HEK293 (cell line): Measurements from ENCODE around the gene MGAT4D.

Experiments
- ATF2 ChIP-seq: fragments of 450-650 bp; formaldehyde crosslinking; IDR thresholded peaks from 2 replicates; pipeline ENCODE4 v1.5.1; 2016; ENCODE audit warnings: missing biosample characterization, missing genetic modification characterization, low read depth
- CTCF ChIP-seq: fragments of 450-650 bp; formaldehyde crosslinking; IDR thresholded peaks from 2 replicates; pipeline ENCODE4 v1.5.1; 2016; ENCODE audit warnings: missing biosample characterization, missing genetic modification characterization
- PRDM10 ChIP-seq: fragments of 450-650 bp; formaldehyde crosslinking; IDR thresholded peaks from 2 replicates; pipeline ENCODE4 v1.5.1; 2016; ENCODE audit warnings: missing biosample characterization, missing genetic modification characterization
- ZBTB1 ChIP-seq: fragments of 450-650 bp; formaldehyde crosslinking; IDR thresholded peaks from 2 replicates; pipeline ENCODE4 v1.5.1; 2016; ENCODE audit warnings: missing biosample characterization, missing genetic modification characterization
- ZNF133 ChIP-seq: fragments of 450-650 bp; formaldehyde crosslinking; IDR thresholded peaks from 2 replicates; pipeline ENCODE4 v1.5.1; 2016; ENCODE audit warnings: missing biosample characterization, missing genetic modification characterization
- ZNF266 ChIP-seq: fragments of 450-650 bp; formaldehyde crosslinking; IDR thresholded peaks from 2 replicates; pipeline ENCODE4 v1.5.1; 2016; ENCODE audit warnings: missing biosample characterization, missing genetic modification characterization, low read depth
- ZNF274 ChIP-seq, 2 experiments: fragments of 200-500 bp in 1 of 2; fragments of 450-650 bp in 1 of 2; sonication (Bioruptor generic) in 1 of 2; formaldehyde crosslinking in 1 of 2; IDR thresholded peaks; 2 replicates each; pipeline versions ENCODE4 v1.5.1 to v1.6.1; 2014 to 2016; ENCODE audit warnings: borderline replicate concordance in 1 of 2, inconsistent platforms in 1 of 2, low read length in 1 of 2, missing biosample characterization in 1 of 2, missing genetic modification characterization in 1 of 2
- ZNF704 ChIP-seq: fragments of 450-650 bp; formaldehyde crosslinking; IDR thresholded peaks from 2 replicates; pipeline ENCODE4 v1.5.1; 2016; ENCODE audit warnings: missing biosample characterization, missing genetic modification characterization
- ZNF747 ChIP-seq: fragments of 450-650 bp; formaldehyde crosslinking; IDR thresholded peaks from 2 replicates; pipeline ENCODE4 v1.5.1; 2016; ENCODE audit warnings: missing biosample characterization, missing genetic modification characterization
- ZSCAN23 ChIP-seq: fragments of 450-650 bp; formaldehyde crosslinking; IDR thresholded peaks from 2 replicates; pipeline ENCODE4 v1.5.1; 2016; ENCODE audit warnings: missing biosample characterization, missing genetic modification characterization

GRCh38 chr4:140515423-140515822 is 17.3 kb upstream of the MGAT4D start:
- no peak for TF ChIP-seq CTCF (tag by site-specific recombination)
- TF ChIP-seq ZNF704 (tag by site-specific recombination): no peak
- no peak for TF ChIP-seq ZBTB1 (tag by site-specific recombination)
- no peak for TF ChIP-seq ATF2 (tag by site-specific recombination)
- TF ChIP-seq ZNF266 (tag by site-specific recombination): no peak
- no peak for TF ChIP-seq ZNF274 (IDR thresholded peaks at IDR 0.05; ENCODE audit: low read length)
- no peak for TF ChIP-seq ZNF274 (tag by site-specific recombination; IDR thresholded peaks at IDR 0.05; ENCODE audit: borderline replicate concordance)
- no peak for TF ChIP-seq ZNF133
- TF ChIP-seq ZNF747: no peak
- TF ChIP-seq PRDM10 (tag by site-specific recombination): no peak
- TF ChIP-seq ZSCAN23 (tag by site-specific recombination): no peak
